HepG2 (cell line): Measurements from ENCODE around the gene TBC1D22A. TPM values are rescaled to one million over a fixed set of nuclear protein-coding genes. Genes with fewer than 3 reads are reported as not detected.

ENCODE experiments used
- HMGXB3 ChIP-seq: sonication (generic); formaldehyde crosslinking; IDR thresholded peaks from 2 replicates; pipeline ENCODE4 v1.4.0; 2020; ENCODE audit warnings: missing genetic modification reagents, borderline replicate concordance
- RNF219 ChIP-seq: sonication (generic); formaldehyde crosslinking; IDR thresholded peaks from 2 replicates; pipeline ENCODE4 v1.5.0; 2020; ENCODE audit warnings: mild to moderate bottlenecking, missing genetic modification reagents
- ZFYVE20 ChIP-seq: sonication (generic); formaldehyde crosslinking; IDR thresholded peaks from 2 replicates; pipeline ENCODE4 v1.8.0; 2023; ENCODE audit warnings: low read depth, mild to moderate bottlenecking, moderate library complexity, missing genetic modification reagents, borderline replicate concordance
- ZGPAT ChIP-seq: IDR thresholded peaks from 2 replicates; pipeline ENCODE4 v1.6.1; 2016; ENCODE audit warnings: mild to moderate bottlenecking
- ZNF703 ChIP-seq: sonication (generic); formaldehyde crosslinking; IDR thresholded peaks from 2 replicates; pipeline ENCODE4 v1.5.1; 2020; ENCODE audit warnings: missing genetic modification reagents, mild to moderate bottlenecking, moderate library complexity, borderline replicate concordance
- polyA plus RNA-seq, 8 experiments: library from polyadenylated mRNA; depleted of rRNA in 3 of 8; stranded (reverse) in 7 of 8; unstranded in 1 of 8; fragments of >200 nt; fragmentation: Illumina TruSeq in 4 of 8; extraction: Trizol in 4 of 8; gene quantifications; 2 replicates each; pipeline versions ENCODE4 v1.2.1 to v1.2.3, GENCODE V29; 2011 to 2016; ENCODE audit warnings: low read depth in 4 of 8, missing spikeins in 1 of 8, mixed read lengths in 1 of 8; ENCODE audit not compliant: insufficient read depth in 1 of 8
- total RNA-seq, 5 experiments: library from RNA; depleted of rRNA; stranded (reverse); fragments of >200 nt; fragmentation: Illumina TruSeq; extraction: Trizol; gene quantifications; 2 replicates each; pipeline ENCODE4 v1.2.3, GENCODE V29; 2016; ENCODE audit warnings: low read depth in 1 of 5

The TBC1D22A gene
- total and polyA plus RNA-seq, 2 of the 13 experiments (the other 11 are each of a cell fraction or from before 2014, with no cell fraction given), result 17.3 to 18.0 TPM

GRCh38 chr22:46908641-46909107, 146.2 kb downstream of the TBC1D22A start (continued):
- TF ChIP-seq ZFYVE20 (CRISPR knock-in tag) (no peak), ZGPAT (no peak), RNF219 (CRISPR knock-in tag) (no peak), HMGXB3 (CRISPR knock-in tag) (no peak), ZNF703 (no peak)
